CD4-positive, alpha-beta T cell treated with Interleukin-6 for 4 hours (primary cell): Measurements from ENCODE around the gene ZNRF2.
A peak's percentile ranks its signal among the peaks of the same experiment; 100 is the strongest.
"Not testable (repeated sequence)": the region's sequence is repeated elsewhere in the genome, so short reads cannot be mapped to it uniquely, and the experiment has no call there.

ENCODE experiments used
- DNase-seq: peaks from one replicate; pipeline ENCODE4 v3.0.0-alpha.2; 2020; ENCODE audit warnings: mixed read lengths

Gene ZNRF2

GRCh38 chr7:30263090-30263710 is 21.2 kb upstream of the ZNRF2 start:
- no peak for DNase-seq

GRCh38 chr7:30264052-30264451 is 20.3 kb upstream of the ZNRF2 start:
- DNase-seq = no peak

- DNase-seq = not testable (repeated sequence)
Observed at GRCh38 chr7:30265189-30265588, 19.2 kb upstream of the ZNRF2 start.

GRCh38 chr7:30266686-30267085 is 17.7 kb upstream of the ZNRF2 start:
- DNase-seq = no peak

GRCh38 chr7:30268586-30268985 is 15.8 kb upstream of the ZNRF2 start:
- no peak for DNase-seq

GRCh38 chr7:30269490-30269889 is 14.9 kb upstream of the ZNRF2 start:
- DNase-seq = no peak

GRCh38 chr7:30270921-30271320 is 13.5 kb upstream of the ZNRF2 start:
- DNase-seq = no peak

GRCh38 chr7:30272126-30272525 is 12.3 kb upstream of the ZNRF2 start:
- no peak for DNase-seq

GRCh38 chr7:30273552-30273951 is 10.8 kb upstream of the ZNRF2 start:
- DNase-seq = no peak

GRCh38 chr7:30274641-30275040 is 9.8 kb upstream of the ZNRF2 start:
- no peak for DNase-seq

GRCh38 chr7:30276203-30276900 is 8.0 kb upstream of the ZNRF2 start:
- peak; percentile 58 for DNase-seq

- no peak for DNase-seq
Observed at GRCh38 chr7:30278376-30278775, 6.0 kb upstream of the ZNRF2 start.

GRCh38 chr7:30278849-30279652 is 5.3 kb upstream of the ZNRF2 start:
- DNase-seq = no peak

GRCh38 chr7:30279653-30279904 is 4.8 kb upstream of the ZNRF2 start:
- DNase-seq = no peak

GRCh38 chr7:30280631-30281030 is 3.8 kb upstream of the ZNRF2 start:
- no peak for DNase-seq

- no peak for DNase-seq
Observed at GRCh38 chr7:30281263-30281662, 3.1 kb upstream of the ZNRF2 start.

GRCh38 chr7:30281791-30282190 is 2.6 kb upstream of the ZNRF2 start:
- DNase-seq = no peak

- DNase-seq = no peak
Observed at GRCh38 chr7:30282735-30283134, 1.7 kb upstream of the ZNRF2 start.

- peak; percentile 47 for DNase-seq
Observed at GRCh38 chr7:30285067-30285535, 704 bp downstream of the ZNRF2 start.

GRCh38 chr7:30285536-30286284 is 1.3 kb downstream of the ZNRF2 start:
- DNase-seq = peak; percentile 67

GRCh38 chr7:30286749-30287148 is 2.4 kb downstream of the ZNRF2 start:
- no peak for DNase-seq

- not testable (repeated sequence) for DNase-seq
Observed at GRCh38 chr7:30287625-30288024, 3.2 kb downstream of the ZNRF2 start.

GRCh38 chr7:30289634-30290033 is 5.2 kb downstream of the ZNRF2 start:
- not testable (repeated sequence) for DNase-seq
